HepG2 (cell line): Measurements from ENCODE around the gene KRI1. TPM values are rescaled to one million over a fixed set of nuclear protein-coding genes. Genes with fewer than 3 reads are reported as not detected.
A peak's percentile ranks its signal among the peaks of the same experiment; 100 is the strongest.

Experiments used
- ATAC-seq: fragments of 200-7000 bp; cut with Tn5 transposase; 3 replicates; pipeline ENCODE4 v1.9.1; 2020; ENCODE audit warnings: mild to moderate bottlenecking, moderate library complexity
- BruUV-seq: library from RNA; stranded (reverse); fragments of 400-500 nt; replicated peaks from 2 replicates; lab custom pipeline; 2021; lab: Mats Ljungman, UMichigan
- CTCF ChIA-PET: fragments of 300-600 bp; formaldehyde crosslinking; extraction: SDS; loops from one replicate; lab custom pipeline; 2021; ENCODE audit warnings: low total read pairs, inconsistent platforms, low intra/inter-chr PET ratio; lab: Yijun Ruan, JAX
- POLR2A ChIA-PET: fragments of 350-600 bp; sonication (Branson Sonifier 250); formaldehyde crosslinking; loops from one replicate; lab custom pipeline; 2020; ENCODE audit warnings: antibody characterized with exemption, inconsistent platforms; lab: Yijun Ruan, JAX
- DNase-seq: peaks from one replicate; pipeline ENCODE4 v3.0.0-alpha.2; 2015; ENCODE audit warnings: low spot score
- FAIRE-seq: peaks from 3 replicates; lab custom pipeline; 2011; peaks lifted over from hg19 to GRCh38; lab: Jason Lieb, UNC
- H2AFZ ChIP-seq: one replicate; pipeline ENCODE4 v1.6.1; 2011; ENCODE audit warnings: low read length, inconsistent platforms
- H3K27ac ChIP-seq: fragments of 300-600 bp; 3 replicates; pipeline ENCODE4 v1.8.0; 2011; ENCODE audit warnings: mixed run types, mild to moderate bottlenecking, mixed read lengths, low read length, inconsistent platforms; ENCODE audit not compliant: insufficient read depth; ENCODE audit errors: extremely low read length
- H3K27me3 ChIP-seq, 2 experiments: fragments of 200-600 bp in 1 of 2; 2 replicates in 1 of 2; 3 replicates in 1 of 2; pipeline versions ENCODE4 v1.6.0 to v1.8.0; 2011; ENCODE audit warnings: low read length in 2 of 2, mild to moderate bottlenecking in 2 of 2, moderate library complexity in 2 of 2, inconsistent platforms in 1 of 2; ENCODE audit not compliant: insufficient read depth in 2 of 2, control insufficient read depth in 1 of 2
- H3K36me3 ChIP-seq, 2 experiments: fragments of 200-600 bp in 1 of 2; replicated peaks in 1 of 2; 2 replicates in 1 of 2; 3 replicates in 1 of 2; pipeline versions ENCODE4 v1.5.1 to v1.8.0; 2011; ENCODE audit warnings: low read length in 2 of 2, inconsistent platforms in 1 of 2; ENCODE audit not compliant: insufficient read depth in 2 of 2, control insufficient read depth in 1 of 2
- H3K4me1 ChIP-seq: 2 replicates; pipeline ENCODE4 v1.5.1; 2012; ENCODE audit warnings: low read length, inconsistent platforms; ENCODE audit not compliant: insufficient read depth
- H3K4me2 ChIP-seq: 2 replicates; pipeline ENCODE4 v1.6.0; 2011; ENCODE audit warnings: low read depth, low read length, inconsistent platforms
- H3K4me3 ChIP-seq, 3 experiments: fragments of 200-600 bp in 1 of 3; sonication (generic), shearing (Covaris generic) in 1 of 3; replicated peaks in 1 of 3; 2 replicates each; pipeline ENCODE4 v1.5.1; 2011 to 2016; ENCODE audit warnings: low read length in 3 of 3, inconsistent platforms in 2 of 3, low read depth in 2 of 3, mild to moderate bottlenecking in 2 of 3, control low read depth in 1 of 3, mixed read lengths in 1 of 3; ENCODE audit not compliant: insufficient read depth in 1 of 3
- H3K79me2 ChIP-seq: one replicate; pipeline ENCODE4 v1.6.1; 2011; ENCODE audit warnings: low read length, inconsistent platforms; ENCODE audit not compliant: insufficient read depth
- H3K9ac ChIP-seq: 2 replicates; pipeline ENCODE4 v1.6.0; 2011; ENCODE audit warnings: mild to moderate bottlenecking, low read depth, low read length, inconsistent platforms; ENCODE audit not compliant: insufficient read depth
- H3K9me3 ChIP-seq: 2 replicates; pipeline ENCODE4 v1.5.1; 2012; ENCODE audit warnings: mild to moderate bottlenecking, low read length
- H4K20me1 ChIP-seq: 2 replicates; pipeline ENCODE4 v1.6.0; 2011; ENCODE audit warnings: inconsistent platforms, mild to moderate bottlenecking, low read length, moderate library complexity; ENCODE audit not compliant: insufficient read depth
- ARID2 ChIP-seq: sonication (generic); formaldehyde crosslinking; IDR thresholded peaks from 2 replicates; pipeline ENCODE4 v1.8.1; 2022; ENCODE audit warnings: mild to moderate bottlenecking, missing genetic modification reagents, borderline replicate concordance
- MLLT10 ChIP-seq: sonication (generic); formaldehyde crosslinking; IDR thresholded peaks from 2 replicates; pipeline ENCODE4 v1.4.0; 2020; ENCODE audit warnings: missing genetic modification reagents
- NR1H2 ChIP-seq: sonication (generic); formaldehyde crosslinking; IDR thresholded peaks from 2 replicates; pipeline ENCODE4 v1.8.1; 2022; ENCODE audit warnings: low read depth, missing genetic modification reagents, borderline replicate concordance
- POLR2A ChIP-seq, 2 experiments: IDR thresholded peaks; 2 replicates each; pipeline ENCODE4 v1.6.1; 2011; ENCODE audit warnings: low read depth in 2 of 2, low read length in 2 of 2, mild to moderate bottlenecking in 1 of 2, moderate library complexity in 1 of 2; ENCODE audit not compliant: insufficient read depth in 1 of 2
- SP140L ChIP-seq: sonication (generic); formaldehyde crosslinking; IDR thresholded peaks from 2 replicates; pipeline ENCODE4 v1.4.0; 2020; ENCODE audit warnings: missing genetic modification reagents, borderline replicate concordance
- YY1 ChIP-seq: IDR thresholded peaks from 2 replicates; pipeline ENCODE4 v1.6.1; 2011; ENCODE audit warnings: low read length, low read depth, moderate library complexity, mild to moderate bottlenecking; ENCODE audit not compliant: insufficient read depth, insufficient replicate concordance
- ZBTB21 ChIP-seq: sonication (generic); formaldehyde crosslinking; IDR thresholded peaks from 2 replicates; pipeline ENCODE4 v1.4.0; 2020; ENCODE audit warnings: missing genetic modification reagents
- ZEB1 ChIP-seq: IDR thresholded peaks from 2 replicates; pipeline ENCODE4 v1.6.1; 2012; ENCODE audit warnings: mild to moderate bottlenecking, low read depth, inconsistent platforms; ENCODE audit not compliant: insufficient replicate concordance
- ZKSCAN8 ChIP-seq: IDR thresholded peaks from 2 replicates; pipeline ENCODE4 v1.6.1; 2016; ENCODE audit warnings: borderline replicate concordance, missing genetic modification reagents, missing compliant biosample characterization
- ZNF33A ChIP-seq: sonication (generic); formaldehyde crosslinking; IDR thresholded peaks from 2 replicates; pipeline ENCODE4 v1.5.1; 2020; ENCODE audit warnings: missing genetic modification reagents, mild to moderate bottlenecking, moderate library complexity, borderline replicate concordance
- WGBS: methylation state at CpG from one replicate; pipeline ENCODE4 v1.1.6; 2017; ENCODE audit warnings: low lambda C conversion rate; 5-methylcytosine and 5-hydroxymethylcytosine counted together
- in situ Hi-C: cut with HindIII; loops from 2 replicates; pipeline ENCODE4 v1.10.0; 2017; ENCODE audit warnings: low pct_unique_long_range_greater_than_20kb; ENCODE audit not compliant: extremely low pct_ligation_motif_present
- intact Hi-C: fragments of 100-400 bp; cut with micrococcal nuclease; formaldehyde crosslinking; loops from one replicate; pipeline ENCODE4 v1.10.0; 2022; ENCODE audit not compliant: unreplicated experiment
- polyA plus RNA-seq, 8 experiments: library from polyadenylated mRNA; depleted of rRNA in 3 of 8; stranded (reverse) in 7 of 8; unstranded in 1 of 8; fragments of >200 nt; fragmentation: Illumina TruSeq in 4 of 8; extraction: Trizol in 4 of 8; gene quantifications; 2 replicates each; pipeline versions ENCODE4 v1.2.1 to v1.2.3, GENCODE V29; 2011 to 2016; ENCODE audit warnings: low read depth in 4 of 8, missing spikeins in 1 of 8, mixed read lengths in 1 of 8; ENCODE audit not compliant: insufficient read depth in 1 of 8
- total RNA-seq, 5 experiments: library from RNA; depleted of rRNA; stranded (reverse); fragments of >200 nt; fragmentation: Illumina TruSeq; extraction: Trizol; gene quantifications; 2 replicates each; pipeline ENCODE4 v1.2.3, GENCODE V29; 2016; ENCODE audit warnings: low read depth in 1 of 5
- TF ChIP-seq, protein P1 (sequence below): sonication (generic); formaldehyde crosslinking; IDR thresholded peaks from 2 replicates; pipeline ENCODE4 v1.4.0; 2020; ENCODE audit warnings: missing genetic modification reagents

KRI1 gene
- total and polyA plus RNA-seq, 2 of the 13 experiments (the other 11 are each of a cell fraction or from before 2014, with no cell fraction given), result 9.1 to 11.7 TPM

DNA sequence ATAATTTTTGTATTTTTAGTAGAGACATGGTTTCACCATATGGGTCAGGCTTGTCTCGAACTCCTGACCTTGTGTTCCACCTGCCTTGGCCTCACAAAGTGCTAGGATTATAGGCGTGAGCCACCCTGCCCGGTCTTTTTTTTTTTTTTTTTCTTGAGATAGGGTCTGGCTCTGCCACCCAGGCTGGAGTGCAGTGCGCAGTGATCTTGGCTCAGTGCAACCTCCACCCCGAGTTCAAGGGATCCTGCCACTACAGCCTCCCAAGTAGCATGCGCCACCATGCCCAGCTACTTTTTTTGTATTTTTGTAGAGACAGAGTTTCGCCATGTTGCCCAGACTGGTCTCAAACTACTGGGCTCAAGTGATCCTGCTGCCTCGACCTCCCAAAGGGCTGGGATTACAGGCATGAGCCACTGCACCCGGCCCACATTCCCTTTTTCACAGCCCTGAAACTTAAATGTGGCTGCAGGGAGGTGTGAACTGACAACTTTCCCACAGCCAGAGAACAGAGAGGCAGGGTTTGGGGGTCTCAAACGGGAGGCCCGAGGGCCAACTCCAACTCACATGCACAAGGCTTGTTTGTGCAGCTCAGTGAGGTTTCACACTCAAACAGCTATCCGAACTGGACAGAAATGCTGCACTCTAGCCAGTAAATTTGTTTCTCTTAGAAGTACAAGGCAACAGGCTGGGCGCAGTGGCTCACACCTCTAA is 44.2 kb downstream of the KRI1 start:
- no peak overlapping the region for H2AFZ ChIP-seq
- CTCF ChIA-PET, result no interaction called here
- in situ Hi-C loops (no loop called here), intact Hi-C loops (no loop called here)
- H3K36me3 ChIP-seq, result no peaks in the 10 kb centered on the region
- no peaks in the 10 kb centered on the region for H4K20me1 ChIP-seq
- no peaks in the 10 kb centered on the region for H3K79me2 ChIP-seq
- peaks cover 30% of the 10 kb centered on the region for H3K4me1 ChIP-seq
- no peak for TF ChIP-seq SP140L (CRISPR knock-in tag)
- no peak for TF ChIP-seq NR1H2 (CRISPR knock-in tag)
- TF ChIP-seq ZBTB21 (CRISPR knock-in tag), result no peak
- TF ChIP-seq ZEB1, result no peak
- no peak for TF ChIP-seq MLLT10 (CRISPR knock-in tag)
- BruUV-seq, result no TSS peak
- H3K9ac ChIP-seq, result no peak overlapping the region
- POLR2A ChIA-PET, result no interaction called here
- WGBS, result 33% methylated on average over 11 of the region's 13 CpGs
- H3K9me3 ChIP-seq, result no peaks in the 10 kb centered on the region
- H3K27ac ChIP-seq, result no peak overlapping the region
- H3K4me2 ChIP-seq, result no peak overlapping the region
- H3K27me3 ChIP-seq, result peaks cover 9 to 36% of the 10 kb centered on the region in 2 experiments
- FAIRE-seq, result no peak
- H3K4me3 ChIP-seq, result no peak overlapping the region
- no peak for DNase-seq
- ATAC-seq, result no peak

DNA sequence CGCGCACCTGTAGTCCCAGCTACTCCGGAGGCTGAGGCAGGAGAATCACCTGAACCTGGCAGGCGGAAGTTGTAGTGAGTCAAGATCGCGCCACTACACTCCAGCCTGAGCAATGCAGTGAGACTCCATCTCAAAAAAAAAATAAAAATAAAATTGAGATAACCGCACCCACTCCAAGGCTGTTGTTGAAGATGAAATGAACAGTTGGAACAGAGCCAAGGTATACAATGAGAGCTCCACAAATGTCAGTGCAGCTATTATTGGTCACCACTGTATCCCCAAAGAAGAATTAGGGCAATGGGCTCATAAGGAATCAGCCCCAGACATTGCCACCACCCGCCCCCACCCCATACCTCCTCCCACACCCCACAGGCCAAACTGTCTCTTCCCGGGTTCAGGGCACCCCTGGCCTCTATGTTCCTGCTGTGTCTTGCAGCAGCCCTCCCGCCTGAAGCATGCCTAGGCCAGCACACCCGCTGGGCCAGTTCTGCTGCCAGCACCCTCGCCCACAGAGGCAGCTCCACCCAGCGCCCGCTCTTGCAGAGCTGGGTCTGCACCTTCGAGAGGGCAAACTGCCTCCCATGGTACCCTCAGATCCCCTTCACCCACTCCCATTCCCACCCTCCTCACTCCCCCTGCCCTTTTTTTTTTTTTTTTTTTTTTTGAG is 45.0 kb downstream of the KRI1 start:
- in situ Hi-C loops (no loop called here), intact Hi-C loops (no loop called here)
- DNase-seq, result no peak
- ChIA-PET CTCF (no interaction called here), POLR2A (no interaction called here)
- TF ChIP-seq, protein P1, sequence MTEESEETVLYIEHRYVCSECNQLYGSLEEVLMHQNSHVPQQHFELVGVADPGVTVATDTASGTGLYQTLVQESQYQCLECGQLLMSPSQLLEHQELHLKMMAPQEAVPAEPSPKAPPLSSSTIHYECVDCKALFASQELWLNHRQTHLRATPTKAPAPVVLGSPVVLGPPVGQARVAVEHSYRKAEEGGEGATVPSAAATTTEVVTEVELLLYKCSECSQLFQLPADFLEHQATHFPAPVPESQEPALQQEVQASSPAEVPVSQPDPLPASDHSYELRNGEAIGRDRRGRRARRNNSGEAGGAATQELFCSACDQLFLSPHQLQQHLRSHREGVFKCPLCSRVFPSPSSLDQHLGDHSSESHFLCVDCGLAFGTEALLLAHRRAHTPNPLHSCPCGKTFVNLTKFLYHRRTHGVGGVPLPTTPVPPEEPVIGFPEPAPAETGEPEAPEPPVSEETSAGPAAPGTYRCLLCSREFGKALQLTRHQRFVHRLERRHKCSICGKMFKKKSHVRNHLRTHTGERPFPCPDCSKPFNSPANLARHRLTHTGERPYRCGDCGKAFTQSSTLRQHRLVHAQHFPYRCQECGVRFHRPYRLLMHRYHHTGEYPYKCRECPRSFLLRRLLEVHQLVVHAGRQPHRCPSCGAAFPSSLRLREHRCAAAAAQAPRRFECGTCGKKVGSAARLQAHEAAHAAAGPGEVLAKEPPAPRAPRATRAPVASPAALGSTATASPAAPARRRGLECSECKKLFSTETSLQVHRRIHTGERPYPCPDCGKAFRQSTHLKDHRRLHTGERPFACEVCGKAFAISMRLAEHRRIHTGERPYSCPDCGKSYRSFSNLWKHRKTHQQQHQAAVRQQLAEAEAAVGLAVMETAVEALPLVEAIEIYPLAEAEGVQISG (CRISPR knock-in tag), result no peak
- TF ChIP-seq ARID2 (no peak), ZKSCAN8 (peak; percentile 80), YY1 (no peak), ZNF33A (CRISPR knock-in tag) (no peak), POLR2A (IDR thresholded peaks at IDR 0.05; ENCODE audit: insufficient read depth in 1 of 2, low read depth in 2 of 2, low read length in 2 of 2) (no peak)
- H3K9me3 ChIP-seq, result no peaks in the 10 kb centered on the region
- no TSS peak for BruUV-seq
- no peaks in the 10 kb centered on the region for H3K79me2 ChIP-seq
- H3K4me1 ChIP-seq, result peaks cover 38% of the 10 kb centered on the region
- H3K27ac ChIP-seq, result no peak overlapping the region
- 74% methylated on average over 10 of the region's 15 CpGs for WGBS
- no peaks in the 10 kb centered on the region for H3K36me3 ChIP-seq
- H3K27me3 ChIP-seq, result peaks cover 9 to 44% of the 10 kb centered on the region in 2 experiments
- H4K20me1 ChIP-seq, result no peaks in the 10 kb centered on the region
- H3K4me3 ChIP-seq, result no peak overlapping the region
- no peak overlapping the region for H3K4me2 ChIP-seq
- no peak overlapping the region for H3K9ac ChIP-seq
- no peak overlapping the region for H2AFZ ChIP-seq
- ATAC-seq, result no peak
- FAIRE-seq, result no peak
